Osteocyte (in vitro differentiated cells): Measurements from ENCODE around the gene WDR88. TPM values are rescaled to one million over a fixed set of nuclear protein-coding genes. Genes with fewer than 3 reads are reported as not detected.

ENCODE experiments used
- DNase-seq: peaks from one replicate; pipeline ENCODE4 v3.0.0; 2021; ENCODE audit warnings: mixed read lengths; ENCODE audit not compliant: unreplicated experiment; ENCODE audit errors: extremely low spot score
- H3K27ac Mint-ChIP-seq: one replicate; pipeline ENCODE4 v1.8.0; 2021; ENCODE audit warnings: mild to moderate bottlenecking, mixed read lengths; ENCODE audit not compliant: unreplicated experiment
- H3K27me3 Mint-ChIP-seq: one replicate; pipeline ENCODE4 v1.8.0; 2021; ENCODE audit warnings: mixed read lengths; ENCODE audit not compliant: unreplicated experiment
- H3K36me3 Mint-ChIP-seq: one replicate; pipeline ENCODE4 v1.8.0; 2021; ENCODE audit warnings: mixed read lengths; ENCODE audit not compliant: unreplicated experiment
- H3K4me1 Mint-ChIP-seq: one replicate; pipeline ENCODE4 v1.8.0; 2021; ENCODE audit warnings: mixed read lengths; ENCODE audit not compliant: unreplicated experiment
- H3K4me3 Mint-ChIP-seq: one replicate; pipeline ENCODE4 v1.8.0; 2021; ENCODE audit warnings: mild to moderate bottlenecking, moderate library complexity, mixed read lengths; ENCODE audit not compliant: unreplicated experiment
- H3K9me3 Mint-ChIP-seq: one replicate; pipeline ENCODE4 v1.8.0; 2021; ENCODE audit warnings: mixed read lengths; ENCODE audit not compliant: unreplicated experiment
- CTCF ChIP-seq: fragments of 200-600 bp; sonication (generic); IDR thresholded peaks from 2 replicates; pipeline ENCODE4 v1.5.0; 2021; ENCODE audit warnings: antibody characterized with exemption, mild to moderate bottlenecking, moderate library complexity
- total RNA-seq: library from RNA; stranded (reverse); gene quantifications from 2 replicates; pipeline ENCODE4 v1.2.1, GENCODE V29; 2021

Gene WDR88
- total RNA-seq, 1 donor from 2014 or later, result not detected

- Mint-ChIP-seq H3K27me3 (peaks cover 6% of the 10 kb centered on the region), H3K27ac (no peak overlapping the region), H3K4me1 (peaks cover 5% of the 10 kb centered on the region), H3K36me3 (no peaks in the 10 kb centered on the region), H3K4me3 (no peak overlapping the region), H3K9me3 (no peaks in the 10 kb centered on the region)
- DNase-seq, result no peak
- peak; percentile 31 for TF ChIP-seq CTCF
Observed at GRCh38 chr19:33192010-33192409, 60.1 kb downstream of the WDR88 start.

- Mint-ChIP-seq H3K36me3 (no peaks in the 10 kb centered on the region), H3K4me3 (peak overlapping the region; percentile 64), H3K4me1 (peaks cover 5% of the 10 kb centered on the region), H3K27me3 (peaks cover 6% of the 10 kb centered on the region), H3K9me3 (no peaks in the 10 kb centered on the region), H3K27ac (no peak overlapping the region)
- no peak for TF ChIP-seq CTCF
- no peak for DNase-seq
Observed at GRCh38 chr19:33193269-33193864, 61.5 kb downstream of the WDR88 start.

DNA sequence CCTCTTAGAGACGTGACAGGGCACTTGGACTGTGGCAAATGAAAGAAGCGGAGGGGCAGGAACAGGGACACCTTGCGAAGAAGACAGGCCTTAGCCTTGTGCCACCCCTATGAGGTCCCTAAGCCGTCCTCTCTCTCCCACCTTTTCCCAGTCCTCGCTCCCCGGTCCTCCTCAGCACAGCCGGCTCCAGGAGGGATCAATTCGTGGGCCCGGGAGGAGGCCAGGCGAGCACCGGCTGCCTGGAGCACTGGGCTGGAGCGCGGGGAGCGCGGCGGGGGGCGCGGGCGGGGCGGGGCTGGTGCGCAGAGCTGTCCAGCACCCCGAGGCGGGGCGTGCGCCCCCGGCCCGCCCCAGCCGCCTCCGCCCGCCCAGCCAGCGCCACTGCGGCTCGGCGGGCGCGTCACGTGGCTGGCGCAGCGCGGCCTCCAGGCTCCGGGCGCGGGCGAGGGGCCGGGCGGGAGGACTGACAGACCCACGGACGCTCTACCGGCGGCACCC is 62.0 kb downstream of the WDR88 start, which contains the start of gene LRP3:
LRP3 (plus strand) TSS at position 466 of the 498 bp plus-strand sequence. CDS start 456 bp downstream, outside the sequence.
- peaks cover 5% of the 10 kb centered on the region for H3K4me1 Mint-ChIP-seq
- H3K27ac Mint-ChIP-seq, result peak within 1 kb of the TSS; percentile 52
- H3K36me3 Mint-ChIP-seq, result no peaks in the 10 kb centered on the region
- TF ChIP-seq CTCF, result no peak
- DNase-seq, result no peak
- H3K27me3 Mint-ChIP-seq, result peaks cover 6% of the 10 kb centered on the region
- H3K9me3 Mint-ChIP-seq, result no peaks in the 10 kb centered on the region
- H3K4me3 Mint-ChIP-seq, result peak within 1 kb of the TSS; percentile 84

- Mint-ChIP-seq H3K27ac (no peak overlapping the region), H3K27me3 (peaks cover 6% of the 10 kb centered on the region), H3K36me3 (no peaks in the 10 kb centered on the region), H3K9me3 (no peaks in the 10 kb centered on the region), H3K4me1 (peaks cover 5% of the 10 kb centered on the region), H3K4me3 (no peak overlapping the region)
- no peak for DNase-seq
- no peak for TF ChIP-seq CTCF
Observed at GRCh38 chr19:33194532-33194885, 62.6 kb downstream of the WDR88 start.

- no peak for DNase-seq
- peaks cover 5% of the 10 kb centered on the region for H3K4me1 Mint-ChIP-seq
- no peaks in the 10 kb centered on the region for H3K9me3 Mint-ChIP-seq
- H3K4me3 Mint-ChIP-seq, result peak overlapping the region; percentile 84
- TF ChIP-seq CTCF, result no peak
- H3K36me3 Mint-ChIP-seq, result no peaks in the 10 kb centered on the region
- H3K27me3 Mint-ChIP-seq, result peaks cover 6% of the 10 kb centered on the region
- peak overlapping the region; percentile 52 for H3K27ac Mint-ChIP-seq
Observed at GRCh38 chr19:33194886-33195644, 63.2 kb downstream of the WDR88 start.
